Endometrial microvascular endothelial cells (primary cell): ENCODE data around the gene SARS1. TPM values are rescaled to one million over a fixed set of nuclear protein-coding genes. Genes with fewer than 3 reads are reported as not detected.

Experiments
- in situ Hi-C: cut with HindIII; loops from 2 replicates; pipeline ENCODE4 v1.10.0; 2017; ENCODE audit warnings: low sequenced_read_pairs, low pct_unique_long_range_greater_than_20kb; ENCODE audit errors: inconsistent ontology term
- total RNA-seq: library from RNA; depleted of rRNA; stranded (reverse); fragments of >200 nt; gene quantifications from one replicate; pipeline ENCODE4 v1.2.3, GENCODE V29; 2015; ENCODE audit errors: inconsistent ontology term

The SARS1 gene
- total RNA-seq, 1 donor from 2014 or later = 263 TPM

DNA sequence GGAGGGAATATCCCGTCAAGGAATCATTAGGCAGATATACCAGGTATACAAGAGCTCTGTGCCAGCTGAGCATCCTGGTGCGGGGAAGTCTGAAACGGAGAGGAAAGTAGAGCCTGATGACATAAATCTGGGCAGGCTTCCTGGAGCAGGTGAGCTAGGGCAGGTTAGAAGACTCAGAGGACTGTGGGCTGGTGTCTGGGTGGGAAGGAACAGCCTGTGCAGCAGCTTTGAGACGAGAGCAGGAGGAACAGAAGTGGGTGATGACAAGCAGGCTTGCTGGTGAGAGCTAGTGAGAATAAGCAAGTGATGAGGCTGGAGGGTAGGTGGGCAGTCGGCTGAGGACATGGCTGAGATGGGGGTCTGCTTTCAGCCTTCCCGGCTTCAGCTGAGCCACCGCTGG is 42.4 kb downstream of the SARS1 start:
- in situ Hi-C loops = no loop called here

DNA sequence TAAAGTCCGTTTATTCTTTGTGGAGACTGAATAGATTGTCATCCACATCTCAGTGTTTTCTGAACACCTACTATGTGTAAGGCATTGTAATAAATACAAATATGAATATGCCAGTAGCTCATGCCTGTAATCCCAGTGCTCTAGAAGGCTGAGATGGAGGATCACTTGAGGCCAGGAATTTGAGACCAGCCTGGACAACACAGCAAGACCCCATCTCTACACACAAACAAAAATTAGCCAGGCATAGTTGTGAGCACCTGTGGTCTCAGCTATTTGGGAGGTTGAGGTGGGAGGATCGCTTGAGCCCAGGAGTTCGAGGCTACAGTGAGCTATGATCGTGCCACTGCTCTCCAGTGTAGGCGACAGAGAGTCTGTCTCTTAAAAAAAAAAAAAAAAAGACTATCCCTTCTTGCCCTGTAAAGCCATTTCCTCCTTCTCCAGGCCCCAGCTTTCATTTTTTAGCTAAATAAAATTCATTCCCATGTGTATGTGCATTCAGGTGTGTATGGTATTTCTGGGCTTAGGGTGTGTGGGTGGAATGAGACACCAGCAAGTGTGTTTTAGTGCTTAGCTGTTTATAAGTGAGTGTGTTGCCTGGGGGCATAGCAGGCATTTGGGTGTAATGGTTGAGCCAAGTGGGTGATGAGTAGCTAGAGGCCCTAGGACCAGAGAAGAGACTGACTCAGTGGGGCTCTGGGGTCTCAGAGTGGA is 43.4 kb downstream of the SARS1 start:
- in situ Hi-C loops = no loop called here

DNA sequence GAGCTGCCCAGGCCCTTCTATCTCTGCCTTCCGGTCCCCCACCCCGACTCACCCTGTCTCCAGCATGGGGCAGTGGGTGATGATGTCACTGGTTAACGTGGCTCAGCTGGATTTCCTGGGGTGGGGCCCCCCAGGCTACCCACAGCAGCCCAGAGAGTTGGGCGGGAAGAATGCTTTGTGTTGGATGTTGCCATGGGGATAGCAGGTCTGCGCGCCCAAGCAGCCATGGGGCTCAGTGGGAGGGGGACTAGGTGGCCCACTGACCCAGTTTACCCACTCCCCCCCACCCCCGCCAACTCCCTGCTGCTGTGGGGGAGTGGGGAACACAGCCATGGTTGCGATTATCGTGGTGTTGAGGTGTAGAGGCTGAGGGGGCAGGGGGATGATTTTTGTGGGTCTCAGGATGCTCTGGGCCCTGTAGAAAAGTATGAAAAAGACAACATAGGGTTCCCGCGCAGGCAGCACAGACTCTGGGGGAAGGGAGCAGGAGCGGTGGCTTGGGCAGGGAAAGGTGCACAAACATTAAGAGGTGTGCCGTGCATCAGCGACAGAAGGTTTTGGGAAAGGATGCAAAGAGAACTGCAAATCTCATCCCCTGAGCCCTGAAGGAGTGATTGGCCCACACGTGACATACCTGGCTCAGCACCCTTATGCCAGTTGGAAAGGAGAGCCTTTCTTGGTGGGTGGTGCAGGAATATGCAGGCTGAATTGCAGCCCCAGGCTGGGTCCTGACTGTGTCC is 44.1 kb downstream of the SARS1 start:
- in situ Hi-C loops = no loop called here

DNA sequence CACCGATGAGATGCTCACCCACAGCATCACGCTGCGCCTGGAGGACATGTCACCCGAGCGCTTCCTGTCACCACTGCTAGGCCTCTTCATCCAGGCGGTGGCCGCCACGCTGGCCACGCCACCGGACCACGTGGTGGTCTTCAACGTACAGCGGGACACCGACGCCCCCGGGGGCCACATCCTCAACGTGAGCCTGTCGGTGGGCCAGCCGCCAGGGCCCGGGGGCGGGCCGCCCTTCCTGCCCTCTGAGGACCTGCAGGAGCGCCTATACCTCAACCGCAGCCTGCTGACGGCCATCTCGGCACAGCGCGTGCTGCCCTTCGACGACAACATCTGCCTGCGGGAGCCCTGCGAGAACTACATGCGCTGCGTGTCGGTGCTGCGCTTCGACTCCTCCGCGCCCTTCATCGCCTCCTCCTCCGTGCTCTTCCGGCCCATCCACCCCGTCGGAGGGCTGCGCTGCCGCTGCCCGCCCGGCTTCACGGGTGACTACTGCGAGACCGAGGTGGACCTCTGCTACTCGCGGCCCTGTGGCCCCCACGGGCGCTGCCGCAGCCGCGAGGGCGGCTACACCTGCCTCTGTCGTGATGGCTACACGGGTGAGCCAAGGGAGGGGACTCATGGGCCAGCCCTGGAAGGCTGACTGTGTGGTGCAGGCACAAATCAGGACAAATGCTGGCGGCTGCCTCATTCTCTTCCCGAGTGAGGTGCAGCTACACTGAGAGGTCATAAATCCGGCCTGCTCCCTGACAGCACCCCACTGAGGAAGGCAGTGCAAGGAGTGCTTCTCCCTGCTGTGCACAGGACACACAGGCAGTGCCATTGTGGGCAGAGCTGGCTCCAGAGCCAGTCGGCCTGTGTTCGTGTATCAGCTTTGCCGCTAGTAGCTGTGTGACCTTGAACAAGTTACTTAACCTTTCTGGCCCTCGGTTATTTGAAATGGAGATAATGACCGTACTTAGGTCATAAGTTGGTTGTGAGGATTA is 45.1 kb downstream of the SARS1 start:
- in situ Hi-C loops = no loop called here

DNA sequence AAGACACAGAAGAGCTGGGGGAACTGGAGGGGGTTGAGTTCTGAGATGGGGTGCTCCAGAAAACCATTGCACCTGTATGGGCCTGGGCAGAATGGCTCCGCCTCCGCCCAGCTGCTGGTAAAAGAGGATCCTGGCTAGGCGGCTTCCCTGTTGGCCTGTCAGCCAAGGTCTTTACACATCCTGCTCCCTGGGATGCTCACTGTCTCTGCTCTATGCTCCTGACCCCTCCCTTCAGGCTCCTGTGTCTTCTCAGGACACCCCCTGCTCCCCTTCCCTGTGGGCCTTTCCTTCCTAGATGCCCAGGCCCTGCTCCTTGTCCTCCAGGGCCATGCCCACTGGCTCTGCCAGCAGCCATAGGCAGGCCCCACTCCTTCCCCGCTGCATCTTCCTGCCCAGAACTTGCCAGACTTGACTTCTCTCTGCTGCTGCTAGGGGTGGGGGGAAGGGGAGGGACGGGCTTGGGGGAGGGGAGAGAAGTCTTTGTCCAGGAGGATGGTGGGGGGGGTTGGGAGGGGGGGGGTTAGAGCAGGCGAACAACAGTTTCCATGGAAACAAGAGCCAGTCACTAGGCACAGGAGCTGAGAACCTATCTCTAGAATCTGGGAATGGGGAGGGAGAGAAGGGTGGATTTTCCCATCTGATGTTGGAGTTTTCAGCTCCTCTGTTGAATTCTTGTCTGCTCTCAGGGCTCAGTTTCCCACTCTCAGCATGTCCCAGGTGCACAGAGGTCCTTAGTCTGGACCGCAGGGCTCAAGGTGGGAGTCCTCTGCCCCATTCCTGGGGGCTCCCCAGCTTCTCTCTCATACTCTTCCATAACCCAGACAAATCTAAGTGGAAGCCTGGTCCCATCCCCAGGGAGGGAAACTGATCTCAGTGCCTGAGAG is 46.2 kb downstream of the SARS1 start:
- in situ Hi-C loops = no loop called here

DNA sequence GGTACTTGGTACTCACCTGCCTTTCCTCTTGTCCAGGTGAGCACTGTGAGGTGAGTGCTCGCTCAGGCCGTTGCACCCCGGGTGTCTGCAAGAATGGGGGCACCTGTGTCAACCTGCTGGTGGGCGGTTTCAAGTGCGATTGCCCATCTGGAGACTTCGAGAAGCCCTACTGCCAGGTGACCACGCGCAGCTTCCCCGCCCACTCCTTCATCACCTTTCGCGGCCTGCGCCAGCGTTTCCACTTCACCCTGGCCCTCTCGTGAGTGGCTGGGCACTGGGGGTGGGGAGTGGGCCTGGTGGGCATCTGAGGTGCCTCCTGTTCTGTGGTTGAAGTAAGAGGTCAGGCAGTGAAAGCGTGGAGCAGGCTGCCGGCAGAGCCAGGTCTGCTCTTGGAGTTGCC is 47.3 kb downstream of the SARS1 start:
- in situ Hi-C loops = no loop called here

DNA sequence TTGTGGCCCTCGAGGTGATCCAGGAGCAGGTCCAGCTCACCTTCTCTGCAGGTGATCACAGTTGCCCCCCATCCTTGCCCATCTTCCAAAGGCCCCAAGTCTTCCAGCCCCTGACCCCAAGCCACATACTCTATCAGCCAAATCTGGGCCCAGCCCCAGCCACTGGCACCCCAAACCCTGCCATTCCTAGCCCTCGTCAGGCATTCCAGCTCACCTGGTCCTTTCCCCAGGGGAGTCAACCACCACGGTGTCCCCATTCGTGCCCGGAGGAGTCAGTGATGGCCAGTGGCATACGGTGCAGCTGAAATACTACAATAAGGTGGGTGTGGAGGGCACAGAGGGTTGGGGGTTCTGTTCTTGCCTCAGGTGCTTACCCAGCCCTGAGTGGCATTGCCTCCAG is 47.9 kb downstream of the SARS1 start:
- in situ Hi-C loops = no loop called here

DNA sequence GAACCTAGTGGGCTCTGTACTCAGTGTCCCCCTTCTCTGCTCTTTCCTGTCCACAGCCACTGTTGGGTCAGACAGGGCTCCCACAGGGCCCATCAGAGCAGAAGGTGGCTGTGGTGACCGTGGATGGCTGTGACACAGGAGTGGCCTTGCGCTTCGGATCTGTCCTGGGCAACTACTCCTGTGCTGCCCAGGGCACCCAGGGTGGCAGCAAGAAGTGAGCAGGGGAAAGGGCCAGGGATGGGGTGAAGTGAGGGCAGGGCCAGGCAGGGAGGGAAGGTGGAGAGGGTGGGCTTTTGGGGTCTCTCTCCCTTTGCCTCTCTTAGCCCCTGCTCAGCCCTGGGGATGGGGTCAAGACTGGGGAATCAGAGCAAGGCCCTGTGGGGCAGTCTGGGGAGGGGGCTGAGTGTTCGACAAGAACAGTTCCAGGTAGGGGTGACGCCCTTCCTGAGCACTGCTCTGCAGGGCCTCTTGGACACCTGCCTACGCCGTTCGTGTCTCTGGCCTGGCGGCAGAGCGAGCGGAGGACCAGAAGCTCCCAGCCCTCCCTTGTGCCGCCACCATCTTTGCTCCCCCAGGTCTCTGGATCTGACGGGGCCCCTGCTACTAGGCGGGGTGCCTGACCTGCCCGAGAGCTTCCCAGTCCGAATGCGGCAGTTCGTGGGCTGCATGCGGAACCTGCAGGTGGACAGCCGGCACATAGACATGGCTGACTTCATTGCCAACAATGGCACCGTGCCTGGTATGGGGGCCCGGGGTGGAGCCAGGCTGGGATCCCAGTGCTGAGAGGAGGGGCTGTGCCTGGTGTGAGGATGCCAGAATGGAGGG is 48.7 kb downstream of the SARS1 start:
- in situ Hi-C loops = no loop called here

DNA sequence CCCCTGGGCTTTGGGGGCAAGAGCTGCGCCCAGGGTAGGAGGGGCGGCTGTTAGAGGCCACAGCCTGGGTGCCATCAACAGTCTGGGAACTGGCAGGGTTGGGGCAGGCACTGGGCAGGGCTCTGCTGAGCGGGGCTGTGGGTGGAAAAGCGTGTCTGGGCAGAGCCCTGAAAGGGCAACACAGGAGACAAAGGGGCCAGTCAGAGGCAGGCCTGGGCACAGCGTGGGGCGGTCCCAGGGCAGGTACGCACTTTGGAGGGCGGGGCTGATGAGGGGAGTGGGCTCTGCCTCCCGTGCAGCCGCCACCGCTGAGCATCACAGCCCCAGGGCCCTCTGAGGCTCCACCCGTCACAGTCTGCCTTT is 49.5 kb downstream of the SARS1 start:
- in situ Hi-C loops = no loop called here

DNA sequence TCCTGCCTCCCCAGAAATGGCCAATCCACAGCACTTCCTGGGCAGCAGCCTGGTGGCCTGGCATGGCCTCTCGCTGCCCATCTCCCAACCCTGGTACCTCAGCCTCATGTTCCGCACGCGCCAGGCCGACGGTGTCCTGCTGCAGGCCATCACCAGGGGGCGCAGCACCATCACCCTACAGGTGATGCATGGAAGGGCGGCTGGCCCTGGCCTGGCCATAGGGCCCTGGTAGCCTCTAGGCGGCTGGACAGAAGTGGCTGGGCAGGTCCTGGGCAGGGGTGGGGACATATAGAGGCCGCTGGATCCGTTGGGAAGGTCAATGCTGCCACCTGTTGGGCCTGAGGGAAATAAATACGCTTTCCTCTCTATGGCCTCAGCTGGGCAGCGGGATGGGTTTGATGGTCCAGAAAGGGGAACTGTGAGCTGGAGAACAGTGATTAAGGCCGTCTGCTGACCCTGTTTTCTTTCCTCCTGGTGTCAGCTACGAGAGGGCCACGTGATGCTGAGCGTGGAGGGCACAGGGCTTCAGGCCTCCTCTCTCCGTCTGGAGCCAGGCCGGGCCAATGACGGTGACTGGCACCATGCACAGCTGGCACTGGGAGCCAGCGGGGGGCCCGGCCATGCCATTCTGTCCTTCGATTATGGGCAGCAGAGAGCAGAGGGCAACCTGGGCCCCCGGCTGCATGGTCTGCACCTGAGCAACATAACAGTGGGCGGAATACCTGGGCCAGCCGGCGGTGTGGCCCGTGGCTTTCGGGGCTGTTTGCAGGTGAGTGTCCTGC is 50.1 kb downstream of the SARS1 start:
- in situ Hi-C loops = no loop called here

DNA sequence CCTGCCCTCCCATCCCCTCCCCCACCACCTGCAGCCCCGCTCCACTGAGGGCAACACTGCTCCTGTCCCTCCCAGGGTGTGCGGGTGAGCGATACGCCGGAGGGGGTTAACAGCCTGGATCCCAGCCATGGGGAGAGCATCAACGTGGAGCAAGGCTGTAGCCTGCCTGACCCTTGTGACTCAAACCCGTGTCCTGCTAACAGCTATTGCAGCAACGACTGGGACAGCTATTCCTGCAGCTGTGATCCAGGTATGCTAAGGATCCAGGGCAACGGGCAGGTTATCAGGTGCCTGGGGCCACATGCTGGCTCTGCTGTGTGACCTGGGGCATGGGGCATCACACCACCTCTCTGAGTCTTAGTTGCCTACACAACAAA is 50.6 kb downstream of the SARS1 start:
- in situ Hi-C loops = no loop called here

DNA sequence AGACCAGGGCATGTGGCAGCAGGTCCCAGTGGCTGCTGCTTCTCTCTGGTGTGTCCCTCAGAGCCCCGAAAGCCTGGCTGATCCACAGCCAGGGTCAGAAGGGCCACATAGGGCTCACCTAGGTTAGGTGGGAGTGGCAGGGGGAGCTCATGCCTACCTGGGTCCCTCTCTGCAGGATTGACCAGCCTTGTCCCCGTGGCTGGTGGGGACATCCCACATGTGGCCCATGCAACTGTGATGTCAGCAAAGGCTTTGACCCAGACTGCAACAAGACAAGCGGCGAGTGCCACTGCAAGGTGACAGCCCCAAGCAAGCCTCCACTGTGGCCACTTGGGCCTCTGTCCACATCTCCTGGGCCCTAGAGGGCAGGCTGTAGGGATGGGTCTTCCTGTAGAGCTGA is 51.3 kb downstream of the SARS1 start:
- in situ Hi-C loops = no loop called here

DNA sequence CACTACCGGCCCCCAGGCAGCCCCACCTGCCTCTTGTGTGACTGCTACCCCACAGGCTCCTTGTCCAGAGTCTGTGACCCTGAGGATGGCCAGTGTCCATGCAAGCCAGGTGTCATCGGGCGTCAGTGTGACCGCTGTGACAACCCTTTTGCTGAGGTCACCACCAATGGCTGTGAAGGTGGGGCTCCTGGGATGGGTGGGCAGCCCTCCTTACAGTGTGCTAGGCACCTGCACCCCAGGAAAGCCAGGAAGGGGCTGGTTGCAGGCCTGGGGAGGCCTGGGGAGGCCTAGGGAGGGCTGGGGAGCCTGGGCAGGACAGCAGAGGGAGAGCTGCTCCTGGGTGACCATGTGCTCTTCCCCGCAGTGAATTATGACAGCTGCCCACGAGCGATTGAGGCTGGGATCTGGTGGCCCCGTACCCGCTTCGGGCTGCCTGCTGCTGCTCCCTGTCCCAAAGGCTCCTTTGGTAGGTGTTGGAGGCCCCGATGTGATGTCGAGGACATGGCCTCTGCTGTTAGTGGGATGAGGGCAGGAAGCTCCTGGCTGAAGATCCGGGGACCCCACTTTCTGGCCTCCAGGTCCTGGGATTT is 52.1 kb downstream of the SARS1 start:
- in situ Hi-C loops = no loop called here

DNA sequence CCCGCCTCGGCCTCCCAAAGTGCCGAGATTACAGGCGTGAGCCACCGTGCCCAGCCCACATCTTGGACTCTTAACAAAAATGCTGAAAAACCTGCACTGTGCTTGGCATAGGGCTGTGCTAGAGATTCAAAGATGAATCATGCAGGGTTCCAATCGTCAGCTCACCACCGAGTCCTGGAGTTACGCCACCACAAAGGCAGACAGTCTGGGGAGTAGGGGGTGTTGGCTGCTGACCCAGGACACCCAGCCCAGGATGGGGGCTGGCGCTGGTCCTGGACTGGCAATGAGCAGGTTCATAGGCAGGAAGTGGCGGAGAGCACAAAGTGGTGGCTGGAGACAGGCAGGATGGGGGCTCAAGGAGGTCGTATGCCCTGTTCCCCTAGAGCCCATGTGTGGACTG is 53.2 kb downstream of the SARS1 start:
- in situ Hi-C loops = no loop called here

DNA sequence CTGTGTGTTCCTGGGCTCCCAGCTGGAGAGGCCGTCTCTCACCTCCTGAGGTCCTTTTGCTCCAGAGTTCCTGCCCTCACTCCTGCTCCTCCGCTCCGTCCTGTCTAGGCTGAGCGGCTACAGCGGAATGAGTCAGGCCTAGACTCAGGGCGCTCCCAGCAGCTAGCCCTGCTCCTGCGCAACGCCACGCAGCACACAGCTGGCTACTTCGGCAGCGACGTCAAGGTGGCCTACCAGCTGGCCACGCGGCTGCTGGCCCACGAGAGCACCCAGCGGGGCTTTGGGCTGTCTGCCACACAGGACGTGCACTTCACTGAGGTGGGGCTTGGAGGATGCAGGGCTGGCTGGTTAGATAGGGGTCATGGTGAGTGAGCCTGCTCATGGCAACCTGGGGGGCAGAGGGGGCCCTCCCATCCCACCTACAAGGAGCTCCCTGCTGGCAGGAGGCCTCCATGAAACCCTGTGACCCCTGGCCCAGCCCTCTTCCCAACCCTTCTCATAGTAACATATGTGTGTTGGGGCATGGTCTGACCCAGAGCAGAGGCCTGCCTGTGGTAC is 54.1 kb downstream of the SARS1 start:
- in situ Hi-C loops = no loop called here

DNA sequence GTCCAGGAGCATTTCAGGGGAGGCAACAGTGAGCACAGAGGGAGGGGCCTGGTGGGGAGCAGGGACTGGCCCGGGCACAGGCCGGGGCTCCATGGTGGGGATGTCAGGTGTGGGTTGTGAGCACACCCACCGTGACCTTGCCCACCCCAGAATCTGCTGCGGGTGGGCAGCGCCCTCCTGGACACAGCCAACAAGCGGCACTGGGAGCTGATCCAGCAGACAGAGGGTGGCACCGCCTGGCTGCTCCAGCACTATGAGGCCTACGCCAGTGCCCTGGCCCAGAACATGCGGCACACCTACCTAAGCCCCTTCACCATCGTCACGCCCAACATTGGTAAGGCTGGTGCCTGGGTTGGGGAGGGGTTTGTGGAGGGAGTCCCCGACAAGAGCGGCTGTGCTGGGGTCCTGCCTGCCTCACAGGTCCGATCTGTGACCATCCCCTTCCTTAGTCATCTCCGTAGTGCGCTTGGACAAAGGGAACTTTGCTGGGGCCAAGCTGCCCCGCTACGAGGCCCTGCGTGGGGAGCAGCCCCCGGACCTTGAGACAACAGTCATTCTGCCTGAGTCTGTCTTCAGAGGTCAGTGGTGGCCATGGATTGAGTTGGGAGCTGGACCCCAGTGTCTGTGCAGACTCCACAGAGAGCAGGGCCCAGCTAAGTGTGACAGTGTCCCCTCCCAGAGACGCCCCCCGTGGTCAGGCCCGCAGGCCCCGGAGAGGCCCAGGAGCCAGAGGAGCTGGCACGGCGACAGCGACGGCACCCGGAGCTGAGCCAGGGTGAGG is 54.9 kb downstream of the SARS1 start:
- in situ Hi-C loops = no loop called here
